WTC11 (cell line): Measurements from ENCODE around the gene ZMPSTE24. TPM values are rescaled to one million over a fixed set of nuclear protein-coding genes. Genes with fewer than 3 reads are reported as not detected.

Experiments
- ATAC-seq: fragments of 200-7000 bp; cut with Tn5 transposase; 2 replicates; pipeline ENCODE4 v1.10.0; 2021; ENCODE audit warnings: mild to moderate bottlenecking, moderate library complexity
- CTCF ChIA-PET: fragments of 300-600 bp; sonication (Branson Sonifier 250); formaldehyde crosslinking; loops from one replicate; lab custom pipeline; 2021; ENCODE audit warnings: antibody characterized with exemption; lab: Charles Lee
- POLR2A ChIA-PET: fragments of 350-600 bp; sonication (Branson Sonifier 250); formaldehyde crosslinking; loops from one replicate; lab custom pipeline; 2021; ENCODE audit warnings: antibody characterized with exemption; lab: Charles Lee
- DNase-seq: peaks from one replicate; pipeline ENCODE4 v3.0.0; 2021; ENCODE audit warnings: low spot score
- H3K27ac Mint-ChIP-seq: 2 replicates; pipeline ENCODE4 v1.8.0; 2021; ENCODE audit warnings: mixed read lengths
- H3K27me3 Mint-ChIP-seq: 2 replicates; pipeline ENCODE4 v1.8.0; 2021; ENCODE audit warnings: low read depth, mild to moderate bottlenecking, moderate library complexity, mixed read lengths
- H3K36me3 Mint-ChIP-seq: 2 replicates; pipeline ENCODE4 v1.8.0; 2021; ENCODE audit warnings: mixed read lengths
- H3K4me1 Mint-ChIP-seq: 2 replicates; pipeline ENCODE4 v1.8.0; 2022; ENCODE audit warnings: mixed read lengths
- H3K4me3 Mint-ChIP-seq: 2 replicates; pipeline ENCODE4 v1.8.0; 2021; ENCODE audit warnings: mild to moderate bottlenecking, moderate library complexity, mixed read lengths
- H3K9me3 Mint-ChIP-seq: 2 replicates; pipeline ENCODE4 v1.8.0; 2021; ENCODE audit warnings: mixed read lengths
- ELF4 ChIP-seq: sonication (generic); formaldehyde crosslinking; IDR thresholded peaks from 2 replicates; pipeline ENCODE4 v1.8.1; 2022; ENCODE audit warnings: low read depth, mild to moderate bottlenecking, moderate library complexity, missing genetic modification reagents
- GRHL2 ChIP-seq: fragments of 250-450 bp; sonication (Bioruptor Pico); IDR thresholded peaks from 2 replicates; pipeline ENCODE4 v1.8.0; 2022; ENCODE audit warnings: mild to moderate bottlenecking, moderate library complexity; ENCODE audit not compliant: insufficient replicate concordance, severe bottlenecking
- GTF2I ChIP-seq: fragments of 250-450 bp; sonication (Bioruptor Pico); conservative IDR thresholded peaks from 2 replicates; pipeline ENCODE4 v1.4.0; 2021; ENCODE audit warnings: mild to moderate bottlenecking
- HMGA2 ChIP-seq: fragments of 250-450 bp; sonication (Bioruptor Pico); IDR thresholded peaks from 2 replicates; pipeline ENCODE4 v1.4.0; 2021; ENCODE audit warnings: mild to moderate bottlenecking, moderate library complexity
- MYBL2 ChIP-seq: sonication (generic); formaldehyde crosslinking; IDR thresholded peaks from 2 replicates; pipeline ENCODE4 v1.8.1; 2023; ENCODE audit warnings: mild to moderate bottlenecking, moderate library complexity, missing genetic modification reagents
- NFE2L1 ChIP-seq: sonication (generic); formaldehyde crosslinking; IDR thresholded peaks from 2 replicates; pipeline ENCODE4 v1.8.1; 2023; ENCODE audit warnings: missing genetic modification reagents
- NR2C2 ChIP-seq: sonication (generic); formaldehyde crosslinking; IDR thresholded peaks from 2 replicates; pipeline ENCODE4 v1.8.0; 2022; ENCODE audit warnings: mild to moderate bottlenecking, missing genetic modification reagents
- SMAD3 ChIP-seq: sonication (generic); formaldehyde crosslinking; IDR thresholded peaks from 2 replicates; pipeline ENCODE4 v1.8.0; 2022; ENCODE audit warnings: missing genetic modification reagents, mild to moderate bottlenecking, borderline replicate concordance
- SMAD4 ChIP-seq: sonication (generic); formaldehyde crosslinking; IDR thresholded peaks from 2 replicates; pipeline ENCODE4 v1.8.0; 2022; ENCODE audit warnings: mild to moderate bottlenecking, missing genetic modification reagents
- STAT6 ChIP-seq: sonication (generic); formaldehyde crosslinking; conservative IDR thresholded peaks from 2 replicates; pipeline ENCODE4 v1.8.1; 2023; ENCODE audit warnings: mild to moderate bottlenecking, low read depth, missing genetic modification reagents, moderate library complexity
- TEAD4 ChIP-seq: sonication (generic); formaldehyde crosslinking; IDR thresholded peaks from 2 replicates; pipeline ENCODE4 v1.8.0; 2022; ENCODE audit warnings: mild to moderate bottlenecking, missing genetic modification reagents
- USF1 ChIP-seq: sonication (generic); formaldehyde crosslinking; IDR thresholded peaks from 2 replicates; pipeline ENCODE4 v1.8.0; 2022; ENCODE audit warnings: mild to moderate bottlenecking, missing genetic modification reagents
- USF2 ChIP-seq: sonication (generic); formaldehyde crosslinking; IDR thresholded peaks from 2 replicates; pipeline ENCODE4 v1.8.1; 2023; ENCODE audit warnings: mild to moderate bottlenecking, missing genetic modification reagents, moderate library complexity
- ZBTB21 ChIP-seq: sonication (generic); formaldehyde crosslinking; IDR thresholded peaks from 2 replicates; pipeline ENCODE4 v1.8.1; 2023; ENCODE audit warnings: mild to moderate bottlenecking, missing genetic modification reagents, borderline replicate concordance
- ZBTB43 ChIP-seq: sonication (generic); formaldehyde crosslinking; IDR thresholded peaks from 2 replicates; pipeline ENCODE4 v1.8.1; 2023; ENCODE audit warnings: mild to moderate bottlenecking, missing genetic modification reagents
- ZNF396 ChIP-seq: fragments of 250-450 bp; sonication (Bioruptor Pico); IDR thresholded peaks from 2 replicates; pipeline ENCODE4 v1.8.0; 2021; ENCODE audit warnings: mild to moderate bottlenecking, moderate library complexity, borderline replicate concordance
- ZNF423 ChIP-seq: fragments of 250-450 bp; sonication (Bioruptor Pico); IDR thresholded peaks from 2 replicates; pipeline ENCODE4 v2.1.2; 2022; ENCODE audit warnings: mild to moderate bottlenecking, moderate library complexity
- total RNA-seq: library from RNA; stranded (reverse); gene quantifications from 3 replicates; pipeline ENCODE4 v1.2.3, GENCODE V29; 2021

ZMPSTE24 gene
- total RNA-seq, 1 experiment from 2014 or later, result 31.7 TPM

- no peak for TF ChIP-seq ZNF423
- TF ChIP-seq GTF2I (CRISPR knock-in tag), result no peak
- no peak for TF ChIP-seq USF1 (CRISPR knock-in tag)
Measured at GRCh38 chr1:40332695-40333094, 74.7 kb downstream of the ZMPSTE24 start (continued).

- POLR2A ChIA-PET, result interaction anchor here (0.6 kb wide), 1 partner anchor 9 kb away, joined by 4 read pairs; no protein-coding TSS in a partner anchor
- DNase-seq (no peak), ATAC-seq (no peak)
- Mint-ChIP-seq H3K36me3 (no peaks in the 10 kb centered on the region), H3K4me3 (no peak overlapping the region), H3K4me1 (0 out of 2 replicates have a peak, but pooled peaks cover 3% of the 10 kb centered on the region)
- CTCF ChIA-PET, result interaction anchor here (1.2 to 6.1 kb wide), 14 partner anchors 11 to 305 kb away, joined by 3 to 151 read pairs (median 34); partner anchors contain the start of genes COL9A2 and SMAP2
- no peak for TF ChIP-seq TEAD4 (CRISPR knock-in tag)
- TF ChIP-seq MYBL2 (CRISPR knock-in tag), result no peak
- TF ChIP-seq NFE2L1 (CRISPR knock-in tag), result no peak
- no peak for TF ChIP-seq ZBTB21
- no peak for TF ChIP-seq USF1 (CRISPR knock-in tag)
- TF ChIP-seq ELF4 (CRISPR knock-in tag), result no peak
- no peak for TF ChIP-seq HMGA2
- TF ChIP-seq SMAD3 (CRISPR knock-in tag), result no peak
- TF ChIP-seq GRHL2 (CRISPR knock-in tag), result no peak
- TF ChIP-seq SMAD4, result no peak
- TF ChIP-seq NR2C2, result no peak
- TF ChIP-seq GTF2I (CRISPR knock-in tag), result no peak
- TF ChIP-seq ZNF396 (CRISPR knock-in tag), result no peak
- no peak for TF ChIP-seq ZBTB43
- TF ChIP-seq USF2 (CRISPR knock-in tag), result no peak
- no peak for TF ChIP-seq STAT6 (CRISPR knock-in tag)
- no peak for TF ChIP-seq ZNF423
- TF ChIP-seq, all 79 proteins: peak for 0
- peaks cover 8% of the 10 kb centered on the region; the same call in 1 of the 2 replicates for H3K9me3 Mint-ChIP-seq
- H3K27me3 Mint-ChIP-seq, result peaks cover 36% of the 10 kb centered on the region
- H3K27ac Mint-ChIP-seq, result no peak overlapping the region
Measured at GRCh38 chr1:40337443-40337842, 79.4 kb downstream of the ZMPSTE24 start.
